ENCODE data around the gene LRP1B.

- TF ChIP-seq POLR2AphosphoS5 (IDR thresholded peaks at IDR 0.05) (no peak), POLR2A (IDR thresholded peaks at IDR 0.05; ENCODE audit: low read depth) (no peak), EP300 (IDR thresholded peaks at IDR 0.05) (no peak)
- TF ChIP-seq, protein P1, sequence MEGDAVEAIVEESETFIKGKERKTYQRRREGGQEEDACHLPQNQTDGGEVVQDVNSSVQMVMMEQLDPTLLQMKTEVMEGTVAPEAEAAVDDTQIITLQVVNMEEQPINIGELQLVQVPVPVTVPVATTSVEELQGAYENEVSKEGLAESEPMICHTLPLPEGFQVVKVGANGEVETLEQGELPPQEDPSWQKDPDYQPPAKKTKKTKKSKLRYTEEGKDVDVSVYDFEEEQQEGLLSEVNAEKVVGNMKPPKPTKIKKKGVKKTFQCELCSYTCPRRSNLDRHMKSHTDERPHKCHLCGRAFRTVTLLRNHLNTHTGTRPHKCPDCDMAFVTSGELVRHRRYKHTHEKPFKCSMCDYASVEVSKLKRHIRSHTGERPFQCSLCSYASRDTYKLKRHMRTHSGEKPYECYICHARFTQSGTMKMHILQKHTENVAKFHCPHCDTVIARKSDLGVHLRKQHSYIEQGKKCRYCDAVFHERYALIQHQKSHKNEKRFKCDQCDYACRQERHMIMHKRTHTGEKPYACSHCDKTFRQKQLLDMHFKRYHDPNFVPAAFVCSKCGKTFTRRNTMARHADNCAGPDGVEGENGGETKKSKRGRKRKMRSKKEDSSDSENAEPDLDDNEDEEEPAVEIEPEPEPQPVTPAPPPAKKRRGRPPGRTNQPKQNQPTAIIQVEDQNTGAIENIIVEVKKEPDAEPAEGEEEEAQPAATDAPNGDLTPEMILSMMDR (IDR thresholded peaks at IDR 0.05), result no peak
Measured at GRCh38 chr2:141856215-141856919, 274.4 kb downstream of the LRP1B start.

Measured in esophagus muscularis mucosa (tissue), 4 donors.